ENCODE measurements around the gene FAM161A.
"Not testable (repeated sequence)": the region's sequence is repeated elsewhere in the genome, so short reads cannot be mapped to it uniquely, and the experiment has no call there.

The FAM161A gene

GRCh38 chr2:61851270-61851669 lies 2.6 kb downstream of the FAM161A start:
- DNase-seq (ENCODE audit: insufficient read length, low spot score); FAIRE-seq: not testable (repeated sequence)

GRCh38 chr2:61845320-61845719 lies 8.5 kb downstream of the FAM161A start:
- no peak for DNase-seq (ENCODE audit: insufficient read length, low spot score)
- FAIRE-seq, result no peak

- no peak for DNase-seq (ENCODE audit: insufficient read length, low spot score)
- no peak for FAIRE-seq
Observed at GRCh38 chr2:61841286-61841685, 12.6 kb downstream of the FAM161A start.

- FAIRE-seq (no peak), DNase-seq (ENCODE audit: insufficient read length, low spot score) (no peak)
Observed at GRCh38 chr2:61834893-61835292, 19.0 kb downstream of the FAM161A start.

- DNase-seq (ENCODE audit: insufficient read length, low spot score) (no peak), FAIRE-seq (no peak)
Observed at GRCh38 chr2:61833971-61834370, 19.9 kb downstream of the FAM161A start.

- DNase-seq (ENCODE audit: insufficient read length, low spot score) (no peak), FAIRE-seq (no peak)
Observed at GRCh38 chr2:61832183-61832841, 21.5 kb downstream of the FAM161A start.

GRCh38 chr2:61822255-61822654 lies 31.6 kb downstream of the FAM161A start:
- DNase-seq (ENCODE audit: insufficient read length, low spot score), result no peak
- FAIRE-seq, result no peak

GRCh38 chr2:61816480-61817355 lies 37.1 kb downstream of the FAM161A start:
- DNase-seq (ENCODE audit: insufficient read length, low spot score) (no peak), FAIRE-seq (peak; percentile 40)

GRCh38 chr2:61814539-61815160 lies 39.2 kb downstream of the FAM161A start:
- FAIRE-seq, result peak; percentile 9
- DNase-seq (ENCODE audit: insufficient read length, low spot score), result no peak

- FAIRE-seq; DNase-seq (ENCODE audit: insufficient read length, low spot score): not testable (repeated sequence)
Observed at GRCh38 chr2:61813314-61813713, 40.5 kb downstream of the FAM161A start.

- FAIRE-seq, result no peak
- DNase-seq (ENCODE audit: insufficient read length, low spot score), result no peak
Observed at GRCh38 chr2:61811821-61812220, 42.0 kb downstream of the FAM161A start.

- DNase-seq (ENCODE audit: insufficient read length, low spot score); FAIRE-seq: not testable (repeated sequence)
Observed at GRCh38 chr2:61810203-61810602, 43.7 kb downstream of the FAM161A start.

GRCh38 chr2:61808693-61809092 lies 45.2 kb downstream of the FAM161A start:
- DNase-seq (ENCODE audit: insufficient read length, low spot score); FAIRE-seq: not testable (repeated sequence)

- DNase-seq (ENCODE audit: insufficient read length, low spot score) (no peak), FAIRE-seq (no peak)
Observed at GRCh38 chr2:61807036-61807757, 46.7 kb downstream of the FAM161A start.

GRCh38 chr2:61802548-61802947 lies 51.3 kb downstream of the FAM161A start:
- no peak for DNase-seq (ENCODE audit: insufficient read length, low spot score)
- FAIRE-seq, result no peak

- FAIRE-seq (no peak), DNase-seq (ENCODE audit: insufficient read length, low spot score) (no peak)
Observed at GRCh38 chr2:61799099-61799498, 54.8 kb downstream of the FAM161A start.

GRCh38 chr2:61797446-61797845 lies 56.4 kb downstream of the FAM161A start:
- not testable (repeated sequence) for FAIRE-seq; DNase-seq (ENCODE audit: insufficient read length, low spot score)

- FAIRE-seq, result no peak
- no peak for DNase-seq (ENCODE audit: insufficient read length, low spot score)
Observed at GRCh38 chr2:61795408-61795807, 58.5 kb downstream of the FAM161A start.

- FAIRE-seq (peak; percentile 28), DNase-seq (ENCODE audit: insufficient read length, low spot score) (peak; percentile 58)
Observed at GRCh38 chr2:61793389-61793836, 60.4 kb downstream of the FAM161A start.

GRCh38 chr2:61792355-61792890 lies 61.4 kb downstream of the FAM161A start:
- no peak for DNase-seq (ENCODE audit: insufficient read length, low spot score)
- FAIRE-seq, result no peak

All from HTR-8/SVneo (cell line).